ENCODE results near the gene ZNRF3. TPM values are rescaled to one million over a fixed set of nuclear protein-coding genes. Genes with fewer than 3 reads are reported as not detected.
A peak's percentile ranks its signal among the peaks of the same experiment; 100 is the strongest.

Gene ZNRF3
- total and polyA plus RNA-seq, 9 donors: 5.5 to 8.7 (median 8.1) TPM

GRCh38 chr22:28917747-28918549, 34.6 kb downstream of the ZNRF3 start:
- 0% methylated on average over 1 of the region's 12 CpGs for WGBS (ENCODE audit: insufficient coverage)
- H3K27ac ChIP-seq (ENCODE audit: low read length): peak overlapping the region; percentile 77

GRCh38 chr22:28918550-28919271, 35.3 kb downstream of the ZNRF3 start:
- Histone ChIP-seq H3K4me1 (ENCODE audit: control insufficient read depth, insufficient read depth, low read length) (peaks cover 33% of the 10 kb centered on the region), H3K27me3 (ENCODE audit: control insufficient read depth, insufficient read depth, low read length) (no peaks in the 10 kb centered on the region), H3K9me3 (replicated peaks; ENCODE audit: control insufficient read depth, low read depth, low read length) (no peaks in the 10 kb centered on the region), H3K36me3 (ENCODE audit: control insufficient read depth, insufficient read depth, low read length) (no peaks in the 10 kb centered on the region), H3K4me3 (ENCODE audit: low read length) (no peak overlapping the region), H3K27ac (ENCODE audit: low read length) (peak overlapping the region; percentile 77)
- WGBS (ENCODE audit: insufficient coverage): 29% methylated on average over 5 of the region's 6 CpGs
- DNase-seq: peak; percentile 32

More at GRCh38 chr22:28917747-28918549, 34.6 kb downstream of the ZNRF3 start:
- Histone ChIP-seq H3K4me3 (ENCODE audit: low read length) (peak overlapping the region; percentile 2), H3K4me1 (ENCODE audit: control insufficient read depth, insufficient read depth, low read length) (peaks cover 31% of the 10 kb centered on the region), H3K27me3 (ENCODE audit: control insufficient read depth, insufficient read depth, low read length) (no peaks in the 10 kb centered on the region), H3K9me3 (replicated peaks; ENCODE audit: control insufficient read depth, low read depth, low read length) (no peaks in the 10 kb centered on the region), H3K36me3 (ENCODE audit: control insufficient read depth, insufficient read depth, low read length) (no peaks in the 10 kb centered on the region)
- DNase-seq: peak; percentile 84

GRCh38 chr22:28920757-28921584, 37.6 kb downstream of the ZNRF3 start:
- H3K9me3 ChIP-seq (replicated peaks; ENCODE audit: control insufficient read depth, low read depth, low read length): no peaks in the 10 kb centered on the region
- WGBS (ENCODE audit: insufficient coverage): 71% methylated on average over 6 of the region's 7 CpGs
- peaks cover 39% of the 10 kb centered on the region for H3K4me1 ChIP-seq (ENCODE audit: control insufficient read depth, insufficient read depth, low read length)

GRCh38 chr22:28921585-28921879, 38.2 kb downstream of the ZNRF3 start:
- Histone ChIP-seq H3K27me3 (ENCODE audit: control insufficient read depth, insufficient read depth, low read length) (no peaks in the 10 kb centered on the region), H3K27ac (ENCODE audit: low read length) (no peak overlapping the region), H3K36me3 (ENCODE audit: control insufficient read depth, insufficient read depth, low read length) (no peaks in the 10 kb centered on the region), H3K9me3 (replicated peaks; ENCODE audit: control insufficient read depth, low read depth, low read length) (no peaks in the 10 kb centered on the region), H3K4me1 (ENCODE audit: control insufficient read depth, insufficient read depth, low read length) (peaks cover 36% of the 10 kb centered on the region), H3K4me3 (ENCODE audit: low read length) (no peak overlapping the region)
- no CpG with 5 or more reads among the region's 1 CpG for WGBS (ENCODE audit: insufficient coverage)
- DNase-seq: no peak

More at GRCh38 chr22:28920757-28921584, 37.6 kb downstream of the ZNRF3 start:
- H3K4me3 ChIP-seq (ENCODE audit: low read length): no peak overlapping the region
- DNase-seq: no peak
- H3K36me3 ChIP-seq (ENCODE audit: control insufficient read depth, insufficient read depth, low read length): no peaks in the 10 kb centered on the region
- H3K27ac ChIP-seq (ENCODE audit: low read length): no peak overlapping the region
- no peaks in the 10 kb centered on the region for H3K27me3 ChIP-seq (ENCODE audit: control insufficient read depth, insufficient read depth, low read length)

- no peak overlapping the region for H3K27ac ChIP-seq (ENCODE audit: low read length)
- H3K9me3 ChIP-seq (replicated peaks; ENCODE audit: control insufficient read depth, low read depth, low read length): no peaks in the 10 kb centered on the region
- H3K27me3 ChIP-seq (ENCODE audit: control insufficient read depth, insufficient read depth, low read length): no peaks in the 10 kb centered on the region
- H3K4me1 ChIP-seq (ENCODE audit: control insufficient read depth, insufficient read depth, low read length): peaks cover 25% of the 10 kb centered on the region
- no peak overlapping the region for H3K4me3 ChIP-seq (ENCODE audit: low read length)
- DNase-seq: no peak
- 87% methylated on average over 2 of the region's 8 CpGs for WGBS (ENCODE audit: insufficient coverage)
- no peaks in the 10 kb centered on the region for H3K36me3 ChIP-seq (ENCODE audit: control insufficient read depth, insufficient read depth, low read length)
Observed at GRCh38 chr22:28922540-28923244, 39.3 kb downstream of the ZNRF3 start.

GRCh38 chr22:28923826-28924732, 40.7 kb downstream of the ZNRF3 start:
- no peak overlapping the region for H3K27ac ChIP-seq (ENCODE audit: low read length)
- H3K4me1 ChIP-seq (ENCODE audit: control insufficient read depth, insufficient read depth, low read length): peaks cover 11% of the 10 kb centered on the region
- DNase-seq: peak; percentile 37
- no peaks in the 10 kb centered on the region for H3K27me3 ChIP-seq (ENCODE audit: control insufficient read depth, insufficient read depth, low read length)
- no peaks in the 10 kb centered on the region for H3K9me3 ChIP-seq (replicated peaks; ENCODE audit: control insufficient read depth, low read depth, low read length)
- 80% methylated on average over 16 of the region's 24 CpGs for WGBS (ENCODE audit: insufficient coverage)
- no peaks in the 10 kb centered on the region for H3K36me3 ChIP-seq (ENCODE audit: control insufficient read depth, insufficient read depth, low read length)
- no peak overlapping the region for H3K4me3 ChIP-seq (ENCODE audit: low read length)

- no peak overlapping the region for H3K4me3 ChIP-seq (ENCODE audit: low read length)
- H3K9me3 ChIP-seq (replicated peaks; ENCODE audit: control insufficient read depth, low read depth, low read length): no peaks in the 10 kb centered on the region
- H3K36me3 ChIP-seq (ENCODE audit: control insufficient read depth, insufficient read depth, low read length): no peaks in the 10 kb centered on the region
- 100% methylated on average over 1 of the region's 2 CpGs for WGBS (ENCODE audit: insufficient coverage)
- H3K4me1 ChIP-seq (ENCODE audit: control insufficient read depth, insufficient read depth, low read length): peaks cover 9% of the 10 kb centered on the region
- no peaks in the 10 kb centered on the region for H3K27me3 ChIP-seq (ENCODE audit: control insufficient read depth, insufficient read depth, low read length)
- DNase-seq: no peak
- H3K27ac ChIP-seq (ENCODE audit: low read length): no peak overlapping the region
Observed at GRCh38 chr22:28925916-28926315, 42.5 kb downstream of the ZNRF3 start.

GRCh38 chr22:28927630-28928029, 44.3 kb downstream of the ZNRF3 start:
- H3K36me3 ChIP-seq (ENCODE audit: control insufficient read depth, insufficient read depth, low read length): no peaks in the 10 kb centered on the region
- WGBS (ENCODE audit: insufficient coverage): no CpG with 5 or more reads among the region's 2 CpGs
- H3K27ac ChIP-seq (ENCODE audit: low read length): no peak overlapping the region
- DNase-seq: no peak
- H3K4me3 ChIP-seq (ENCODE audit: low read length): no peak overlapping the region
- peaks cover 9% of the 10 kb centered on the region for H3K4me1 ChIP-seq (ENCODE audit: control insufficient read depth, insufficient read depth, low read length)
- H3K9me3 ChIP-seq (replicated peaks; ENCODE audit: control insufficient read depth, low read depth, low read length): no peaks in the 10 kb centered on the region
- H3K27me3 ChIP-seq (ENCODE audit: control insufficient read depth, insufficient read depth, low read length): no peaks in the 10 kb centered on the region

GRCh38 chr22:28929197-28929596, 45.8 kb downstream of the ZNRF3 start:
- no CpG with 5 or more reads among the region's 5 CpGs for WGBS (ENCODE audit: insufficient coverage)
- no peak overlapping the region for H3K27ac ChIP-seq (ENCODE audit: low read length)
- no peaks in the 10 kb centered on the region for H3K9me3 ChIP-seq (replicated peaks; ENCODE audit: control insufficient read depth, low read depth, low read length)
- no peaks in the 10 kb centered on the region for H3K27me3 ChIP-seq (ENCODE audit: control insufficient read depth, insufficient read depth, low read length)
- H3K36me3 ChIP-seq (ENCODE audit: control insufficient read depth, insufficient read depth, low read length): no peaks in the 10 kb centered on the region
- H3K4me1 ChIP-seq (ENCODE audit: control insufficient read depth, insufficient read depth, low read length): peaks cover 1% of the 10 kb centered on the region
- no peak overlapping the region for H3K4me3 ChIP-seq (ENCODE audit: low read length)
- no peak for DNase-seq
